Kidney capillary endothelial cell (primary cell): ENCODE measurements around the gene GDI2.
"Not testable (repeated sequence)": the region's sequence is repeated elsewhere in the genome, so short reads cannot be mapped to it uniquely, and the experiment has no call there.

Experiments used
- DNase-seq: peaks from one replicate; pipeline ENCODE4 v3.0.0-alpha.2; 2018; ENCODE audit warnings: low spot score

GDI2 gene

DNA sequence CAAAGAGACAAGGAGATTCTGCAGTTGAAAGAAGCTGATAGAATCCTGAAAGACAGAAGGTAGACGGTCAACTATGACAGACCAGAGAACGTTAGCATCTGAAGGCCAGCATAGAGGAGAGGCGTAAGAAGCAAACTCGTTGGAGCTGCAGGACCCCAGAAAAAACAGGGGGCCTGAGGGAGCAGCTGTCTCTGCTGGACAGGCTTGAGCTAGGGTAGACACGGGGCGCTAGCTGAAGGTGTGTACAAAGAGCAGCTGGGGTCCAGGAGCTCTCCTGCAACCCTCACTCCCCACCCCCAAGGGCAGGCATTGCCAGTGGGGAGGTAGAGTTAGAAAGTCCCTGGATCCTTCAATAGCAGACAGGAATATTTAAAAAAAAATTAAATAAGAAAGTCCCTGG, 14.6 kb upstream of the GDI2 start:
- no peak for DNase-seq

GRCh38 chr10:5826511-5826910, 13.3 kb upstream of the GDI2 start:
- not testable (repeated sequence) for DNase-seq

GRCh38 chr10:5818894-5819293, 5.7 kb upstream of the GDI2 start:
- DNase-seq: no peak

- DNase-seq: no peak
Observed at GRCh38 chr10:5818048-5818331, 4.8 kb upstream of the GDI2 start.

GRCh38 chr10:5817322-5818047, 4.3 kb upstream of the GDI2 start:
- no peak for DNase-seq

- no peak for DNase-seq
Observed at GRCh38 chr10:5816170-5816569, 2.9 kb upstream of the GDI2 start.

- no peak for DNase-seq
Observed at GRCh38 chr10:5814110-5815107, 1.2 kb upstream of the GDI2 start.

DNA sequence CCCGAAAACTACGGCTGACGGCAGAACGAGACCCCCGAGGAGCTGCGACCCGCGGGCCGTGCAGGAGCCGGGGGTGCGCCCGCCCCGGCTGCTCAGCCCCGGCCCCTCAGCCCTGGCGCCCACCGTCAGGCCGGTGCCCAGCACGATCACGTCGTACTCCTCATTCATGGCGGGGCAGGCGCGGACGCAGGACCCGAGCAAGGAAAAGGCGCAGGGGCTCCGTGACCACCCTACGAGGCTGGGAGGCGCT, 218 bp downstream of the GDI2 start:
- DNase-seq: no peak

- DNase-seq: peak; percentile 32
Observed at GRCh38 chr10:5812283-5813090, 747 bp downstream of the GDI2 start.

GRCh38 chr10:5811387-5811821, 1.8 kb downstream of the GDI2 start:
- DNase-seq: peak; percentile 28

DNA sequence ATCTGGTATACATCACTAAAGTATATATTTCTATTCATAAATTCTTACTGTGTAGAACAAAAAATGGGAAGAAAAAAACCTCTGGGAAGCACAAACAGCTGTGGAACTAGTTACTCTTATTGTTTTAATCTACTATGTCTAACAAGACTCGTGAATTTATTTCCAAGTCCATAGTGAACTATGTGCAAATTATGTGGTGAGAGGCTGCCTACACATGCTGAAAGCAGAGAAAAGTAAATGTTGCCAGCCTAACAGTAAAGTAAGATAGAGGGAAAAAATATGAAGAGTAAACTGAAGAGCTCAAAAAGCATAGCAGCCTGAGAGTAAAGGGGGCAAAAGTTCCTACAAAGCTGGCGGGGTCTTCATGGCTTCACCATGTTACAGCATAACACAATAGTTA, 3.0 kb downstream of the GDI2 start:
- no peak for DNase-seq

GRCh38 chr10:5809527-5810154, 3.6 kb downstream of the GDI2 start:
- no peak for DNase-seq

DNA sequence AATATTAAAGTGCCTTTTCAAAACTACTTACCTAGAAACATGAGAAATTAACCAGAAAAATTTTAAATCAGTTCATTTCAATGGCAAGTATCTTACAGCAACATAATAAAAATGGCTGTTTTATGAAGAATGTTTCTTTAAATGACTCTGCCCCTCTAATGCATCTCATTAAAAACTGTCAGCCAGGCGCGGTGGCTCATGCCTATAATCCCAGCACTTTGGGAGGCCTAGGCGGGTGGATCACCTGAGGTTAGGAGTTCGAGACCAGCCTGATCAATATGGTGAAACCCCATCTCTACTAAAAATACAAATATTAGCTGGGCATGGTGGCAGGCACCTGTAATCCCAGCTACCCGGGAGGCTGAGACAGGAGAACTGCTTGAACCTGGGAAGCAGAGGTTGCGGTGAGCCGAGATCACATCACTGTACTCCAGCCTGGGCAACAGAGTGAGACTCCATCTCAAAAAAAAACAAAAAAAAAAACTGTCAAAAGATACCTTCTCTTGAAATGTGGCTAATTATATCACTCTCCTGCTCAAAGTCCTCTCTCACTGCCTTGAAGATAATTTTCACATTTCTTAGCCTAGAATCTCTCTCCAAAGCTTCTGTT, 4.3 kb downstream of the GDI2 start:
- not testable (repeated sequence) for DNase-seq

DNA sequence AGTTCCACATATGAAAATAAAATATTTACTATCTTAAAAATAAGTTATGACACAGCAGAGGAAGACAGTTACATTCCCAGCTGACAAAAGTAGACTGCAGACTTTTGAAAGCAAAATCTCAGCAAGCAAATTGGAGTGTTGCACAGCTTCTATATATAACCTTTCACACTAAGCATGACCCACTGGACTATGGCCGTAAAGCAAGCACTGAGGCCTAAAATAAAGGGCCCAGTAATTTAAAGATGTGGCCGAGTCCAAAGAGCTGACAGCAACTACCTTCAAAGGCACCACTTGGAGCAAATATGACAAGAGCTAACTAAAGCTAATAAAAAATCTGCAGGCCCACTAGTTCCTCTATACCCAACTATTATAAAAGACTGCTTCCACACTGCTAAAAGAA, 6.5 kb downstream of the GDI2 start:
- no peak for DNase-seq

DNA sequence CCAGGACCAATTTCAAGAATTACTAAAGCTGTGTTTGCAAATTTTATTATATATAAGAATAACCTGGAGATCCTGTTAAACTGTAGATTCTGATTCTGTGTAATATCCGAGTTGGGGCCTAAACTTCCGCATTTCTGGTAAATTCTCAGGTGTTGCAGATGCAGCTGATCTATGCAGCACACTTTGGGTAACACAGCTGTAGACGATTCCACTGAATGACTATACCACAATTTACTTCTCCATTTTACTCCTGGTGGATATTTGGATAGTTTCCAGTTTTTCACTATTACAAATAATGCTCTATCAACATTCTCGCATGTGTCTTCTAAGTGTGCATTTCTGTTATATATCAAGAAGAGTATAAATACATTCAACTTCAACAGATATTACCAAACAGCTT, 7.5 kb downstream of the GDI2 start:
- no peak for DNase-seq

DNA sequence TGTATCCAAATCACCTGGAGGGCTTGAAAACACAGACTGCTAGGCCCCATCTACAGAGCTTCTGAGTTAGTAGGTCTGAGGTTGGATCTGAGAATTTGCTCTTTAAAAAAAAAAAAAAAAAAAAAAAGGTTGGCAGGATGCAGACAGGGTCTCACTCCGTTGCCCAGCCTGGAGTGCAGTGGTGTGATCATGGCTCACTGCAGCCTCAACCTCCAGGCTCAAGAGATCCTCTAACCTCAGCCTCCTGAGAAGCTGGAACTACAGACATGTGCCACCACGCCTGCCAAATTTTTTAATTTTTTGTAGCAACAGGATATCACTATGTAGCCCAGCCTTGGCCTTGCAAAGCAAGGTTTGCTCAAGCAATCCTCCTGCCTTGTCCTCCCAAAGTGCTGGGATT, 8.0 kb downstream of the GDI2 start:
- no peak for DNase-seq

GRCh38 chr10:5804386-5804785, 8.8 kb downstream of the GDI2 start:
- DNase-seq: no peak

DNA sequence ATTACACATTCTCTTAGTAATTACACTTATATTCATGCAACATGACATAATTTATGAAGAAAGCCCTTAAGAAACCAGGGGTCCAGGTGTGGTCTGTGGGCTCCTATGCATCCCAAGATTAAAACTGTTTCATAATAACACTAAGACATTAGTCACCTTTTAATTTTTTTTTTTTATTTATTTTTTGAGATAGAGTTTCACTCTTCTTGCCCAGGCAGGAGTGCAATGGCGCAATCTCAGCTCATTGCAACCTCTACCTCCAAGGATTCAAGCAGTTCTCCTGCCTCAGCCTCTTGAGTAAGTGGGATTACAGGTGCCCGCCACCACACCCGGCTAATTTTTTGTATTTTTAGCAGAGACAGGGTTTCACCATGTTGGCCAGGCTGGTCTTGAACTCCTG, 12.5 kb downstream of the GDI2 start:
- no peak for DNase-seq

DNA sequence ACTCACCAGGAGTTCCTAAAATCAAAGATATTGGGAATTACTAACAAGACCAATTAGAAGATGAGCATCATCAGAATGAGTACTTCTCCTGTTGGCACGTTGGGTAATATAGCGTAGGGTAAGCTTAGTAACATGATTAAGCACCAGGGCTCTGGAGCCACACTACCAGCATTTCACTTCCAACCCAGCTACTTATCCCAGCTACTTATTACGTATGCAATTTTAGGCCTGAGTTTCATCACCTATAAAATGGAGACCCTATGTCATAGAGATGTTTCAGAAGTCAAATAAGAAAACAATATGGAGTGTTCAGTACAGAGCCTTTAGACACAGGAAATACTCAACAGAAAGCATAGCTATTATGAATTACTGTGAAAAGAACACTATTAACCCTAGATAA, 19.0 kb downstream of the GDI2 start:
- no peak for DNase-seq

GRCh38 chr10:5789626-5790025, 23.6 kb downstream of the GDI2 start:
- DNase-seq: no peak

- DNase-seq: no peak
Observed at GRCh38 chr10:5788969-5789368, 24.3 kb downstream of the GDI2 start.

GRCh38 chr10:5783300-5783699, 29.9 kb downstream of the GDI2 start:
- no peak for DNase-seq
